ENCODE results near the gene ASIC1. TPM values are rescaled to one million over a fixed set of nuclear protein-coding genes. Genes with fewer than 3 reads are reported as not detected.

The ASIC1 gene
- total RNA-seq, 1 donor from 2014 or later, result 8.1 TPM

GRCh38 chr12:50052544-50052943 is 4.9 kb upstream of the ASIC1 start:
- FAIRE-seq (no peak), DNase-seq (ENCODE audit: low read depth) (no peak)
- H2AFZ ChIP-seq (ENCODE audit: low read depth, low read length), result no peak overlapping the region
- Mint-ChIP-seq H3K4me1 (ENCODE audit: low read depth, unreplicated experiment) (peaks cover 10% of the 10 kb centered on the region), H3K4me3 (ENCODE audit: unreplicated experiment) (no peak overlapping the region), H3K27me3 (ENCODE audit: low read depth, unreplicated experiment) (peaks cover 62% of the 10 kb centered on the region), H3K36me3 (ENCODE audit: low read depth, unreplicated experiment) (peaks cover 3% of the 10 kb centered on the region), H3K9me3 (ENCODE audit: unreplicated experiment) (no peaks in the 10 kb centered on the region), H3K27ac (ENCODE audit: unreplicated experiment) (no peak overlapping the region)
- no peak overlapping the region for H3K27ac ChIP-seq (ENCODE audit: low read depth, low read length)
- H4K20me1 ChIP-seq (ENCODE audit: insufficient read depth, low read length), result peaks cover 5% of the 10 kb centered on the region
- no peaks in the 10 kb centered on the region for H3K9me3 ChIP-seq (ENCODE audit: insufficient read depth, low read depth, low read length)
- no peak overlapping the region for H3K4me2 ChIP-seq (ENCODE audit: low read length)
- peaks cover 32% of the 10 kb centered on the region for H3K27me3 ChIP-seq (ENCODE audit: insufficient read depth, low read length)
- H3K4me3 ChIP-seq (ENCODE audit: insufficient read depth, low read depth, low read length), result no peak overlapping the region
- H3K79me2 ChIP-seq (ENCODE audit: insufficient read depth, low read length), result no peaks in the 10 kb centered on the region
- no peak overlapping the region for H3K9ac ChIP-seq (ENCODE audit: low read length)
- no peaks in the 10 kb centered on the region for H3K36me3 ChIP-seq (ENCODE audit: insufficient read depth, low read length)
- peaks cover 10% of the 10 kb centered on the region for H3K4me1 ChIP-seq (ENCODE audit: insufficient read depth, low read length)
- no peak for TF ChIP-seq CTCF (IDR thresholded peaks at IDR 0.05; ENCODE audit: insufficient read depth, low read depth, low read length)
- no peak for TF ChIP-seq EZH2 (IDR thresholded peaks at IDR 0.05; ENCODE audit: insufficient read depth, low read length)

- Histone ChIP-seq H3K27ac (ENCODE audit: low read depth, low read length) (no peak overlapping the region), H4K20me1 (ENCODE audit: insufficient read depth, low read length) (peaks cover 5% of the 10 kb centered on the region), H3K4me2 (ENCODE audit: low read length) (no peak overlapping the region), H2AFZ (ENCODE audit: low read depth, low read length) (no peak overlapping the region), H3K4me3 (ENCODE audit: insufficient read depth, low read depth, low read length) (no peak overlapping the region), H3K79me2 (ENCODE audit: insufficient read depth, low read length) (no peaks in the 10 kb centered on the region), H3K4me1 (ENCODE audit: insufficient read depth, low read length) (peaks cover 10% of the 10 kb centered on the region), H3K27me3 (ENCODE audit: insufficient read depth, low read length) (peaks cover 30% of the 10 kb centered on the region), H3K9ac (ENCODE audit: low read length) (no peak overlapping the region), H3K36me3 (ENCODE audit: insufficient read depth, low read length) (no peaks in the 10 kb centered on the region), H3K9me3 (ENCODE audit: insufficient read depth, low read depth, low read length) (no peaks in the 10 kb centered on the region)
- no peak for TF ChIP-seq EZH2 (IDR thresholded peaks at IDR 0.05; ENCODE audit: insufficient read depth, low read length)
- TF ChIP-seq CTCF (IDR thresholded peaks at IDR 0.05; ENCODE audit: insufficient read depth, low read depth, low read length), result no peak
- Mint-ChIP-seq H3K36me3 (ENCODE audit: low read depth, unreplicated experiment) (peaks cover 3% of the 10 kb centered on the region), H3K4me1 (ENCODE audit: low read depth, unreplicated experiment) (peaks cover 10% of the 10 kb centered on the region), H3K9me3 (ENCODE audit: unreplicated experiment) (no peaks in the 10 kb centered on the region), H3K4me3 (ENCODE audit: unreplicated experiment) (no peak overlapping the region), H3K27me3 (ENCODE audit: low read depth, unreplicated experiment) (peaks cover 62% of the 10 kb centered on the region), H3K27ac (ENCODE audit: unreplicated experiment) (no peak overlapping the region)
- no peak for DNase-seq (ENCODE audit: low read depth)
- FAIRE-seq, result no peak
Measured at GRCh38 chr12:50052964-50053363, 4.4 kb upstream of the ASIC1 start.

- H3K27me3 ChIP-seq (ENCODE audit: insufficient read depth, low read length), result peaks cover 29% of the 10 kb centered on the region
- DNase-seq (ENCODE audit: low read depth) (no peak), FAIRE-seq (no peak)
Measured at GRCh38 chr12:50053583-50053982, 3.8 kb upstream of the ASIC1 start.

More at GRCh38 chr12:50053583-50053982, 3.8 kb upstream of the ASIC1 start:
- Mint-ChIP-seq H3K9me3 (ENCODE audit: unreplicated experiment) (no peaks in the 10 kb centered on the region), H3K27ac (ENCODE audit: unreplicated experiment) (no peak overlapping the region), H3K27me3 (ENCODE audit: low read depth, unreplicated experiment) (peaks cover 62% of the 10 kb centered on the region), H3K4me1 (ENCODE audit: low read depth, unreplicated experiment) (peaks cover 10% of the 10 kb centered on the region), H3K36me3 (ENCODE audit: low read depth, unreplicated experiment) (peaks cover 3% of the 10 kb centered on the region), H3K4me3 (ENCODE audit: unreplicated experiment) (no peak overlapping the region)
- Histone ChIP-seq H4K20me1 (ENCODE audit: insufficient read depth, low read length) (peaks cover 5% of the 10 kb centered on the region), H3K36me3 (ENCODE audit: insufficient read depth, low read length) (no peaks in the 10 kb centered on the region), H3K27ac (ENCODE audit: low read depth, low read length) (no peak overlapping the region), H3K4me1 (ENCODE audit: insufficient read depth, low read length) (peaks cover 10% of the 10 kb centered on the region), H3K9ac (ENCODE audit: low read length) (no peak overlapping the region), H3K4me2 (ENCODE audit: low read length) (no peak overlapping the region), H2AFZ (ENCODE audit: low read depth, low read length) (no peak overlapping the region), H3K9me3 (ENCODE audit: insufficient read depth, low read depth, low read length) (no peaks in the 10 kb centered on the region), H3K79me2 (ENCODE audit: insufficient read depth, low read length) (no peaks in the 10 kb centered on the region), H3K4me3 (ENCODE audit: insufficient read depth, low read depth, low read length) (no peak overlapping the region)
- TF ChIP-seq EZH2 (IDR thresholded peaks at IDR 0.05; ENCODE audit: insufficient read depth, low read length) (no peak), CTCF (IDR thresholded peaks at IDR 0.05; ENCODE audit: insufficient read depth, low read depth, low read length) (no peak)
